K562 (cell line): ENCODE data around the gene DENND2A. TPM values are rescaled to one million over a fixed set of nuclear protein-coding genes. Genes with fewer than 3 reads are reported as not detected.

Experiments
- ARHGAP35 ChIP-seq: fragments of 450-650 bp; IDR thresholded peaks from 2 replicates; pipeline ENCODE4 v1.6.1; 2018; ENCODE audit not compliant: partially characterized antibody
- BCLAF1 ChIP-seq, 2 experiments: fragments of 450-650 bp in 1 of 2; IDR thresholded peaks; 2 replicates each; pipeline ENCODE4 v1.6.1; 2011 to 2017; ENCODE audit warnings: low read depth in 2 of 2, antibody characterized with exemption in 1 of 2, borderline replicate concordance in 1 of 2, low read length in 1 of 2, mild to moderate bottlenecking in 1 of 2, mixed read lengths in 1 of 2; ENCODE audit not compliant: control insufficient read depth in 1 of 2
- ETS2 ChIP-seq: IDR thresholded peaks from 2 replicates; pipeline ENCODE4 v1.6.1; 2016; ENCODE audit warnings: borderline replicate concordance, missing genetic modification characterization, mild to moderate bottlenecking, moderate library complexity, missing compliant biosample characterization; ENCODE audit not compliant: poor library complexity, severe bottlenecking
- TCF7L2 ChIP-seq: fragments of 150-350 bp; IDR thresholded peaks from 2 replicates; pipeline ENCODE4 v1.6.1; 2016; ENCODE audit warnings: low read depth, mild to moderate bottlenecking, low read length, moderate library complexity
- THRB ChIP-seq: fragments of 450-650 bp; formaldehyde crosslinking; conservative IDR thresholded peaks from 2 replicates; pipeline ENCODE4 v1.4.0; 2022; ENCODE audit warnings: mild to moderate bottlenecking, missing genetic modification characterization
- TOE1 ChIP-seq, 2 experiments: fragments of 450-650 bp in 1 of 2; sonication (generic) in 1 of 2; formaldehyde crosslinking in 1 of 2; IDR thresholded peaks; 2 replicates each; pipeline versions ENCODE4 v1.7.1 to v1.8.0; 2016 to 2022; ENCODE audit warnings: borderline replicate concordance in 2 of 2, mild to moderate bottlenecking in 2 of 2, antibody characterized with exemption in 1 of 2, inconsistent platforms in 1 of 2, low read depth in 1 of 2, missing genetic modification reagents in 1 of 2, moderate library complexity in 1 of 2
- TRIM25 ChIP-seq: fragments of 450-650 bp; IDR thresholded peaks from 2 replicates; pipeline ENCODE4 v1.7.0; 2016; ENCODE audit warnings: borderline replicate concordance
- ZNF354B ChIP-seq: fragments of 250-450 bp; sonication (Bioruptor Pico); IDR thresholded peaks from 2 replicates; pipeline ENCODE4 v1.4.0; 2020
- ZNF398 ChIP-seq: fragments of 250-450 bp; sonication (Bioruptor Pico); IDR thresholded peaks from 2 replicates; pipeline ENCODE4 v1.8.0; 2021; ENCODE audit warnings: moderate library complexity, mild to moderate bottlenecking, inconsistent platforms
- ZNF511 ChIP-seq: sonication (generic); formaldehyde crosslinking; IDR thresholded peaks from 2 replicates; pipeline ENCODE4 v1.8.0; 2022; ENCODE audit warnings: mild to moderate bottlenecking, missing genetic modification reagents
- ZNF77 ChIP-seq: fragments of 250-450 bp; sonication (Bioruptor Pico); IDR thresholded peaks from 2 replicates; pipeline ENCODE4 v1.5.0; 2020
- polyA plus RNA-seq, 8 experiments: library from polyadenylated mRNA; depleted of rRNA in 4 of 8; stranded (reverse) in 5 of 8; unstranded in 3 of 8; fragments of >200 nt; fragmentation: Nextera tagmentation in 2 of 8; fragmentation: Illumina TruSeq in 1 of 8; extraction: Ambion mirVana in 2 of 8; extraction: Trizol in 1 of 8; gene quantifications; 2 replicates each; pipeline versions ENCODE4 v1.2.1 to v1.2.3, GENCODE V29; 2011 to 2014; ENCODE audit warnings: inconsistent platforms in 1 of 8, missing spikeins in 1 of 8
- total RNA-seq, 7 experiments: library from RNA; depleted of rRNA in 6 of 7; stranded (reverse); fragments of >200 nt in 6 of 7; fragmentation: Illumina TruSeq in 2 of 7; extraction: Trizol in 2 of 7; gene quantifications; 2 replicates each; pipeline versions ENCODE4 v1.2.1 to v1.2.3, GENCODE V29; 2011 to 2021; ENCODE audit warnings: low replicate concordance in 1 of 7

The DENND2A gene
- total and polyA plus RNA-seq, 9 of the 15 experiments (the other 6 are each of a cell fraction or from before 2014, with no cell fraction given): not detected

GRCh38 chr7:140478246-140479061 is 162.2 kb downstream of the DENND2A start (continued):
- no peak for TF ChIP-seq THRB (CRISPR knock-in tag)
- no peak for TF ChIP-seq TCF7L2
- no peak for TF ChIP-seq ETS2
- no peak for TF ChIP-seq ARHGAP35
- TF ChIP-seq TOE1 (IDR thresholded peaks at IDR 0.05; ENCODE audit: borderline replicate concordance): no peak
- TF ChIP-seq TOE1 (CRISPR knock-in tag; IDR thresholded peaks at IDR 0.05; ENCODE audit: borderline replicate concordance, low read depth): no peak
- TF ChIP-seq ZNF511 (CRISPR knock-in tag): peak; percentile 28; the same call in 1 of the 2 replicates
- no peak for TF ChIP-seq TRIM25
- TF ChIP-seq BCLAF1 (IDR thresholded peaks at IDR 0.05; ENCODE audit: borderline replicate concordance in 1 of 2, control insufficient read depth in 1 of 2, low read depth in 2 of 2, low read length in 1 of 2): no peak; a peak in 1 of 4 replicates
- no peak for TF ChIP-seq ZNF398 (CRISPR knock-in tag)
- TF ChIP-seq ZNF77 (CRISPR knock-in tag): no peak
- no peak for TF ChIP-seq ZNF354B (CRISPR knock-in tag)
